Measurements from ENCODE around the gene CDIP1. TPM values are rescaled to one million over a fixed set of nuclear protein-coding genes. Genes with fewer than 3 reads are reported as not detected.

The CDIP1 gene
- total and polyA plus RNA-seq, 2 donors from 2014 or later = 40.8 to 80.4 TPM

DNA sequence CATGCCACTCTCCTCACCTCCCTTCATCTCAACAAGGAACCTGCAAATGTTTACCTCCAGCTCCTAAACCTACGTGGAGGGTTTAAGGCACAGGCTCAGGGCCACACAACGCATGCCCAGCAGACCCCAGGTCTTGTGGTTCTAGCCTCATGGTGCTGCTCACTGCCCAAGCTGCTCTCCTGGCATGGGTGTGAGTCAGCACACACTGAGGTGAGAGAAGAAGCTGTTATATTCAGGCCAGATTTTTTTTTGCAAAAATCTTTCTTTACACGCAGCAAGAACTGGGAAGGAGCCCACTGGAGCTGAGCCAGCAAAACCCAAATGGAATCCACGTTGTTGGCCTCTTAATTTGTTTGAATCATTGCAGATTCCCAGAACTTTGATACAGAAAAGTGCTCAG lies 12.0 kb upstream of the CDIP1 start:
- H3K9ac ChIP-seq (ENCODE audit: low read length in 3 of 3) = no peak overlapping the region
- H3K36me3 ChIP-seq (ENCODE audit: control insufficient read depth in 2 of 3, insufficient read depth in 3 of 3, low read length in 3 of 3) = no peaks in the 10 kb centered on the region
- TF ChIP-seq CTCF (IDR thresholded peaks at IDR 0.05; ENCODE audit: borderline replicate concordance, extremely low read depth, insufficient read depth) = no peak
- H3K4me3 ChIP-seq (ENCODE audit: low read length in 3 of 3) = no peak overlapping the region
- H3K27me3 ChIP-seq (ENCODE audit: control insufficient read depth, insufficient read depth, low read length) = no peaks in the 10 kb centered on the region
- H3K9me3 ChIP-seq (ENCODE audit: control insufficient read depth in 2 of 3, insufficient read depth in 1 of 3, low read length in 3 of 3) = no peaks in the 10 kb centered on the region
- intact Hi-C loops (cut with DNase I) = no loop called here
- no peaks in the 10 kb centered on the region for H3K4me1 ChIP-seq (ENCODE audit: control insufficient read depth in 2 of 3, insufficient read depth in 2 of 3, low read depth in 1 of 3, low read length in 3 of 3)
- no peak overlapping the region for H3K27ac ChIP-seq (ENCODE audit: low read depth in 2 of 2, low read length in 2 of 2)
- DNase-seq = no peak
- no peak for FAIRE-seq

GRCh38 chr16:4548124-4548523 lies 9.6 kb upstream of the CDIP1 start:
- Histone ChIP-seq H3K9ac (ENCODE audit: low read length in 3 of 3) (no peak overlapping the region), H3K27ac (ENCODE audit: low read depth in 2 of 2, low read length in 2 of 2) (no peak overlapping the region), H3K4me1 (ENCODE audit: control insufficient read depth in 2 of 3, insufficient read depth in 2 of 3, low read depth in 1 of 3, low read length in 3 of 3) (no peaks in the 10 kb centered on the region), H3K27me3 (ENCODE audit: control insufficient read depth, insufficient read depth, low read length) (no peaks in the 10 kb centered on the region), H3K36me3 (ENCODE audit: control insufficient read depth in 2 of 3, insufficient read depth in 3 of 3, low read length in 3 of 3) (no peaks in the 10 kb centered on the region), H3K9me3 (ENCODE audit: control insufficient read depth in 2 of 3, insufficient read depth in 1 of 3, low read length in 3 of 3) (no peaks in the 10 kb centered on the region), H3K4me3 (ENCODE audit: low read length in 3 of 3) (no peak overlapping the region)
- intact Hi-C loops (cut with DNase I) = no loop called here
- TF ChIP-seq CTCF (IDR thresholded peaks at IDR 0.05; ENCODE audit: borderline replicate concordance, extremely low read depth, insufficient read depth) = no peak
- FAIRE-seq (no peak), DNase-seq (no peak)

GRCh38 chr16:4544473-4544872 lies 5.9 kb upstream of the CDIP1 start:
- TF ChIP-seq CTCF (IDR thresholded peaks at IDR 0.05; ENCODE audit: borderline replicate concordance, extremely low read depth, insufficient read depth) = no peak
- intact Hi-C loops (cut with DNase I) = no loop called here
- Histone ChIP-seq H3K36me3 (ENCODE audit: control insufficient read depth in 2 of 3, insufficient read depth in 3 of 3, low read length in 3 of 3) (no peaks in the 10 kb centered on the region), H3K9ac (ENCODE audit: low read length in 3 of 3) (no peak overlapping the region), H3K9me3 (ENCODE audit: control insufficient read depth in 2 of 3, insufficient read depth in 1 of 3, low read length in 3 of 3) (peaks cover 0 to 6% (median 0%) of the 10 kb centered on the region in 3 donors), H3K4me1 (ENCODE audit: control insufficient read depth in 2 of 3, insufficient read depth in 2 of 3, low read depth in 1 of 3, low read length in 3 of 3) (no peaks in the 10 kb centered on the region), H3K27me3 (ENCODE audit: control insufficient read depth, insufficient read depth, low read length) (no peaks in the 10 kb centered on the region), H3K27ac (ENCODE audit: low read depth in 2 of 2, low read length in 2 of 2) (no peak overlapping the region), H3K4me3 (ENCODE audit: low read length in 3 of 3) (no peak overlapping the region)
- DNase-seq (no peak), FAIRE-seq (no peak)

DNA sequence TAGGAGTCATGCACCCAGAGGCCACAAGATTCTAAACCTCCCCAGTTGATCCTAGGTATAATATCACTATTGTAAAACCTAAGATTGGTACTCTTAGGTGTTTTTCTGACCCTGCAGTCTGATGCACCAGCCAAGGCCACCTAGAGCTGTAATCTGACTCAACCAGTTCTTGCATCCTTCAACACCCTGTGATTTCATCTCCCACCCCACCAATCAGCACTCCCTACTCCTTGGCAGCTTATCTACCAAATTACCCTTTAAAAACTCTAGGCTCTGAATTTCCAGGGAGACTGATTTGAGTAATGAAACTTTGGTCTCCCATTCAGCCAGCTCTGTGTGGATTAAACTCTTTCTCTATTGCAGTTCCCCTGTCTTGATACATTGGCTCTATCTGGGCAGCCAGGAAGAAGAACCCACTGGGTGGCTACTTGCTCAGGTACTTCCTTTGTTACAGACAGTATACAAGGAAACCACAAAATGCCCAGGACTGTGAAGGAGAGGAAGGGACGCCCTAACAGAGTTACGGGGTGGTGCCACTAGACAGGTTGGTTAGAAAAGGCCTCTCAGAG lies 1.2 kb upstream of the CDIP1 start:
- Histone ChIP-seq H3K9me3 (ENCODE audit: control insufficient read depth in 2 of 3, insufficient read depth in 1 of 3, low read length in 3 of 3) (peaks cover 0 to 10% (median 0%) of the 10 kb centered on the region in 3 donors), H3K36me3 (ENCODE audit: control insufficient read depth in 2 of 3, insufficient read depth in 3 of 3, low read length in 3 of 3) (no peaks in the 10 kb centered on the region), H3K4me1 (ENCODE audit: control insufficient read depth in 2 of 3, insufficient read depth in 2 of 3, low read depth in 1 of 3, low read length in 3 of 3) (peaks cover 0 to 8% (median 0%) of the 10 kb centered on the region in 3 donors), H3K4me3 (ENCODE audit: low read length in 3 of 3) (no peak overlapping the region), H3K27me3 (ENCODE audit: control insufficient read depth, insufficient read depth, low read length) (no peaks in the 10 kb centered on the region), H3K9ac (ENCODE audit: low read length in 3 of 3) (no peak overlapping the region), H3K27ac (ENCODE audit: low read depth in 2 of 2, low read length in 2 of 2) (no peak overlapping the region)
- TF ChIP-seq CTCF (IDR thresholded peaks at IDR 0.05; ENCODE audit: borderline replicate concordance, extremely low read depth, insufficient read depth) = no peak
- DNase-seq (no peak), FAIRE-seq (no peak)
- intact Hi-C loops (cut with DNase I) = no loop called here
